OCI-M1 (cell line): ENCODE results near the gene SPRY4.
"Not testable (repeated sequence)": the region's sequence is repeated elsewhere in the genome, so short reads cannot be mapped to it uniquely, and the experiment has no call there.

ENCODE experiments used
- DNase-seq: peaks from one replicate; lab custom pipeline; 2025; lab: John Stamatoyannopoulos, UW

The SPRY4 gene

GRCh38 chr5:142333749-142334148 lies 8.9 kb upstream of the SPRY4 start:
- not testable (repeated sequence) for DNase-seq

GRCh38 chr5:142330444-142330843 lies 5.6 kb upstream of the SPRY4 start:
- DNase-seq: no peak

GRCh38 chr5:142330026-142330425 lies 5.2 kb upstream of the SPRY4 start:
- DNase-seq: no peak

GRCh38 chr5:142327111-142327842 lies 2.5 kb upstream of the SPRY4 start:
- DNase-seq: no peak

- DNase-seq: no peak
Measured at GRCh38 chr5:142326480-142326938, 1.7 kb upstream of the SPRY4 start.

- no peak for DNase-seq
Measured at GRCh38 chr5:142325725-142326479, 1.1 kb upstream of the SPRY4 start.

GRCh38 chr5:142324136-142324870 lies 518 bp downstream of the SPRY4 start:
- no peak for DNase-seq

- DNase-seq: peak; percentile 21
Measured at GRCh38 chr5:142323480-142324135, 1.2 kb downstream of the SPRY4 start.

GRCh38 chr5:142322747-142323479 lies 1.9 kb downstream of the SPRY4 start:
- DNase-seq: no peak

- no peak for DNase-seq
Measured at GRCh38 chr5:142322403-142322746, 2.4 kb downstream of the SPRY4 start.

GRCh38 chr5:142320851-142321560 lies 3.8 kb downstream of the SPRY4 start:
- peak; percentile 14 for DNase-seq

- DNase-seq: no peak
Measured at GRCh38 chr5:142320430-142320738, 4.4 kb downstream of the SPRY4 start.

- no peak for DNase-seq
Measured at GRCh38 chr5:142319560-142320429, 5.0 kb downstream of the SPRY4 start.

GRCh38 chr5:142319105-142319504 lies 5.7 kb downstream of the SPRY4 start:
- DNase-seq: no peak

- no peak for DNase-seq
Measured at GRCh38 chr5:142317753-142318152, 7.1 kb downstream of the SPRY4 start.

- DNase-seq: no peak
Measured at GRCh38 chr5:142317173-142317572, 7.6 kb downstream of the SPRY4 start.

- no peak for DNase-seq
Measured at GRCh38 chr5:142316681-142317080, 8.1 kb downstream of the SPRY4 start.

- no peak for DNase-seq
Measured at GRCh38 chr5:142316051-142316450, 8.8 kb downstream of the SPRY4 start.

GRCh38 chr5:142315096-142315900 lies 9.5 kb downstream of the SPRY4 start:
- no peak for DNase-seq
